KMS-11 (cell line): ENCODE measurements around the gene TDRD10.

ENCODE experiments used
- H2AFZ ChIP-seq: fragments of 200-600 bp; sonication (generic); 2 replicates; pipeline ENCODE4 v1.6.1; 2016; ENCODE audit warnings: antibody characterized with exemption, mixed run types, low read depth
- H3K27ac ChIP-seq: fragments of 200-600 bp; sonication (generic); 2 replicates; pipeline ENCODE4 v1.6.1; 2016; ENCODE audit warnings: mild to moderate bottlenecking, mixed run types
- H3K27me3 ChIP-seq: fragments of 200-600 bp; sonication (generic); 2 replicates; pipeline ENCODE4 v1.6.1; 2017; ENCODE audit warnings: mild to moderate bottlenecking, low read depth, mixed run types, moderate library complexity; ENCODE audit not compliant: insufficient read depth
- H3K36me3 ChIP-seq: fragments of 200-600 bp; sonication (generic); 2 replicates; pipeline ENCODE4 v1.6.1; 2017; ENCODE audit warnings: mild to moderate bottlenecking, mixed run types; ENCODE audit not compliant: insufficient read depth
- H3K4me1 ChIP-seq: fragments of 200-600 bp; sonication (generic); 2 replicates; pipeline ENCODE4 v1.6.1; 2016; ENCODE audit warnings: mild to moderate bottlenecking, low read depth, mixed run types; ENCODE audit not compliant: poor library complexity, severe bottlenecking
- H3K4me2 ChIP-seq: fragments of 200-600 bp; sonication (generic); 2 replicates; pipeline ENCODE4 v1.7.0; 2016; ENCODE audit warnings: mild to moderate bottlenecking, mixed run types
- H3K4me3 ChIP-seq: fragments of 200-600 bp; sonication (generic); IDR thresholded peaks from 2 replicates; pipeline ENCODE4 v1.6.1; 2017; ENCODE audit warnings: low read depth, low read length, mixed read lengths; ENCODE audit not compliant: insufficient read depth
- H3K79me2 ChIP-seq: fragments of 200-600 bp; sonication (generic); 2 replicates; pipeline ENCODE4 v1.6.1; 2016; ENCODE audit warnings: low read depth, mixed run types; ENCODE audit not compliant: insufficient read depth
- H3K9ac ChIP-seq: fragments of 200-600 bp; sonication (generic); 2 replicates; pipeline ENCODE4 v1.6.1; 2016; ENCODE audit warnings: mild to moderate bottlenecking, mixed run types
- H4K20me1 ChIP-seq: fragments of 200-600 bp; sonication (generic); 2 replicates; pipeline ENCODE4 v1.6.1; 2016; ENCODE audit warnings: mild to moderate bottlenecking, mixed run types; ENCODE audit not compliant: insufficient read depth
- TF ChIP-seq, protein P1 (sequence below): fragments of 200-600 bp; sonication (generic); conservative IDR thresholded peaks from 2 replicates; pipeline ENCODE4 v1.6.1; 2017; ENCODE audit warnings: low read depth, mild to moderate bottlenecking, antibody characterized with exemption, low read length, moderate library complexity, mixed read lengths

The TDRD10 gene

GRCh38 chr1:154468535-154469250, 33.3 kb upstream of the TDRD10 start:
- Histone ChIP-seq H3K27me3 (peaks cover 28% of the 10 kb centered on the region; the same call in 1 of the 2 replicates), H3K27ac (no peak overlapping the region), H4K20me1 (no peaks in the 10 kb centered on the region), H3K4me3 (no peak overlapping the region), H2AFZ (no peak overlapping the region), H3K79me2 (no peaks in the 10 kb centered on the region), H3K4me1 (peaks cover 53% of the 10 kb centered on the region), H3K36me3 (no peaks in the 10 kb centered on the region), H3K4me2 (peak overlapping the region; percentile 46; the same call in 1 of the 2 replicates), H3K9ac (no peak overlapping the region)
- TF ChIP-seq, protein P1, sequence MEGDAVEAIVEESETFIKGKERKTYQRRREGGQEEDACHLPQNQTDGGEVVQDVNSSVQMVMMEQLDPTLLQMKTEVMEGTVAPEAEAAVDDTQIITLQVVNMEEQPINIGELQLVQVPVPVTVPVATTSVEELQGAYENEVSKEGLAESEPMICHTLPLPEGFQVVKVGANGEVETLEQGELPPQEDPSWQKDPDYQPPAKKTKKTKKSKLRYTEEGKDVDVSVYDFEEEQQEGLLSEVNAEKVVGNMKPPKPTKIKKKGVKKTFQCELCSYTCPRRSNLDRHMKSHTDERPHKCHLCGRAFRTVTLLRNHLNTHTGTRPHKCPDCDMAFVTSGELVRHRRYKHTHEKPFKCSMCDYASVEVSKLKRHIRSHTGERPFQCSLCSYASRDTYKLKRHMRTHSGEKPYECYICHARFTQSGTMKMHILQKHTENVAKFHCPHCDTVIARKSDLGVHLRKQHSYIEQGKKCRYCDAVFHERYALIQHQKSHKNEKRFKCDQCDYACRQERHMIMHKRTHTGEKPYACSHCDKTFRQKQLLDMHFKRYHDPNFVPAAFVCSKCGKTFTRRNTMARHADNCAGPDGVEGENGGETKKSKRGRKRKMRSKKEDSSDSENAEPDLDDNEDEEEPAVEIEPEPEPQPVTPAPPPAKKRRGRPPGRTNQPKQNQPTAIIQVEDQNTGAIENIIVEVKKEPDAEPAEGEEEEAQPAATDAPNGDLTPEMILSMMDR = no peak

GRCh38 chr1:154469844-154470560, 32.0 kb upstream of the TDRD10 start:
- H3K79me2 ChIP-seq = no peaks in the 10 kb centered on the region
- H3K27ac ChIP-seq = no peak overlapping the region
- H3K27me3 ChIP-seq = peaks cover 28% of the 10 kb centered on the region; the same call in 1 of the 2 replicates
- TF ChIP-seq, protein P1 = no peak
- H3K4me3 ChIP-seq = no peak overlapping the region
- no peaks in the 10 kb centered on the region for H3K36me3 ChIP-seq
- H3K4me1 ChIP-seq = peaks cover 43% of the 10 kb centered on the region
- no peak overlapping the region for H3K4me2 ChIP-seq
- H2AFZ ChIP-seq = no peak overlapping the region
- H4K20me1 ChIP-seq = no peaks in the 10 kb centered on the region
- H3K9ac ChIP-seq = no peak overlapping the region

GRCh38 chr1:154471304-154471703, 30.7 kb upstream of the TDRD10 start:
- no peaks in the 10 kb centered on the region for H3K79me2 ChIP-seq
- H3K4me1 ChIP-seq = peaks cover 30% of the 10 kb centered on the region
- H3K36me3 ChIP-seq = no peaks in the 10 kb centered on the region
- TF ChIP-seq, protein P1 = no peak
- H3K27ac ChIP-seq = no peak overlapping the region
- no peak overlapping the region for H3K9ac ChIP-seq
- H3K4me2 ChIP-seq = no peak overlapping the region
- H3K27me3 ChIP-seq = peaks cover 15% of the 10 kb centered on the region; the same call in 1 of the 2 replicates
- no peak overlapping the region for H2AFZ ChIP-seq
- H3K4me3 ChIP-seq = no peak overlapping the region
- H4K20me1 ChIP-seq = no peaks in the 10 kb centered on the region

DNA sequence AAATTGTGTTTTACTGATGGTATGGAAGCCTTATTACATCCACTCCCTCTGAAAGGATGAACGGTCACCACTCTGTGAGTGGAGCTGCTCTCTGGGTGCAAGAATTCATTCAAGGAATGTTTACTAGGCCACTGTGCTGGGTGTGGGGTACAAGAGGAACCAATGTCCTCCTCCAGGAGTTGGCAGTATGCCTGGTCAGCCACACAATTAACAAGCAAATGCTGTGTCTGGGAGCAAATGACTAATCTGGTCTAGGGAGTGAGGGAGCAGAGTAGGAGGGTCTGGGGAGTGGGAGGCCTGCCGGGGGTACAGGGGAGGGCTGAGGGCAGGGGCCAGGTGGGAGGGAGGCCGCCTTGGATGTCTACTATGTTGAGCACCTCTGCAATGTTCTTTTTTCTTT, 27.2 kb upstream of the TDRD10 start:
- no peaks in the 10 kb centered on the region for H3K79me2 ChIP-seq
- no peak overlapping the region for H3K4me2 ChIP-seq
- no peaks in the 10 kb centered on the region for H3K36me3 ChIP-seq
- no peak overlapping the region for H3K4me3 ChIP-seq
- 0 out of 2 replicates have a peak, but pooled peaks cover 3% of the 10 kb centered on the region for H3K27me3 ChIP-seq
- no peak overlapping the region for H2AFZ ChIP-seq
- no peaks in the 10 kb centered on the region for H4K20me1 ChIP-seq
- H3K9ac ChIP-seq = no peak overlapping the region
- peaks cover 19% of the 10 kb centered on the region for H3K4me1 ChIP-seq
- no peak overlapping the region for H3K27ac ChIP-seq
- TF ChIP-seq, protein P1 = no peak
